Right lung (tissue), 5 donors: ENCODE data around the gene BCAS3. TPM values are rescaled to one million over a fixed set of nuclear protein-coding genes. Genes with fewer than 3 reads are reported as not detected.
"Not testable (repeated sequence)": the region's sequence is repeated elsewhere in the genome, so short reads cannot be mapped to it uniquely, and the experiment has no call there.

Source experiments
- DNase-seq, 2 donors: peaks; one replicate each; pipeline ENCODE4 v3.0.0-alpha.2; 2013
- polyA plus RNA-seq, 5 donors: library from polyadenylated mRNA; unstranded; fragments of 120-200 nt; gene quantifications; one replicate each; pipeline versions ENCODE4 v1.2.1 to v1.2.3, GENCODE V29; 2013; ENCODE audit warnings: inconsistent platforms in 1 of 5, low replicate concordance in 1 of 5; ENCODE audit not compliant: insufficient read length in 5 of 5, insufficient read depth in 1 of 5

BCAS3 gene
- polyA plus RNA-seq, 5 donors: 21.9 to 29.2 (median 27.8) TPM

DNA sequence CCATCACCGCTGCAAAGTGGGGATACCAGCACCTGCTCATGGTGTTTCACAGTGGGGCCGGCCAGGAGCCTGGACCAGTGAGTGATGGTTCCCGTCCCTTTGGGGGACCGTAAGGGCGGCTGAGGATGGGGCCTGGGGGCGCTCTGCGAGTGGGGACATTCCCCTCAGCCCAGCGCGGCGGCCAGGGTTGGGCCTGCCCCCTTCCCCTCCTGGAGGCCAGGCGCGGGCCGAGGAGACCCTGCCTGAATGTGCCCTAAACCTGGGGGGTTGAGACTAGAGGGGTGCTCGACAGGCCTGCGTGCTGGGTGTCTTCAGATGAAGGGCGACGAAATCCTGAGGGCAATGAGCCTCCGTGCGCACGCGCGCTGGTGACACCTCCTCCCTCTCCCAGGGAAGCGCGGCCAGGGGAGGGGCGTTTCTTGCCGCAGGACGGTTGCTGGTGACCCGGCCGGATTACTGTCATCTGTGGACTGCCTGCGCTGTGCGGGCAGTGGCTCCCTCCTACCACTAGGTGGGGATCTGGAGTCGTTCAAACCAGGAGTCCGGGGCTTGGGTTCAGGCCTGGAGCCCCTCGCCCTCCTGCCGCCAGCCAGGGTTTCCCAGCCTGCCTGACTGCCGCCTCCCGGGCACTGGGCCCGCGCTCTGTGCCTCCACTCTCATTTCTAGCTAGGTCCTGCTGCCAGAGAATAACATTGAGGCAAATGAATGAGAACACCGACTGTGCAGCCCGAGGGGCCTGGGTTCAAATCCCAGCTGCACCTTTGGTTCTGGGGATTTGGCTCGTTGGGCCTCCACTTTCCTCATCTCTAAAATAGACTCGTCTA is 739.1 kb downstream of the BCAS3 start:
- peak; percentile 91 to 92 for DNase-seq

- no peak for DNase-seq
These were observed 740.8 kb downstream of the BCAS3 start for GRCh38 chr17:61418449-61418848.

GRCh38 chr17:61419496-61420046 is 741.9 kb downstream of the BCAS3 start:
- no peak for DNase-seq

DNA sequence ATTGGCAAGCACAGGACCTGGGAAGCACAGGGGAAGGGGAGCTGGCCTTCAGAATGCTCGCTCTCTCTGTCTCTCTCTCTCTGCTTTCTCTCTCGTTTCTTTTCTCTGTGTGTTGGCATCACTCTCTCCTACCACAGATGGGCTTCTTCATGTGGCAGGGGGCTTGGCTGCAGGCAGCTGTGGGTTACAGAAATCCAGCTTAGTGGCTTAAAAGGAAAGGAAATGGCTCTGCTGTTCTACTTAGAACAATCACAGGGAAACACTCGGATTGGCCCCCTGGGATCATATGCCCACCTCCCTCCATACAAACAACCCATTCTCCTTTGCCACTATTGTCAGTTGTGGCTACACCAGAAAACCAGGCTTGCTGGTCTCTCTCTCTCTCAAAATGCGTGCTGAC is 742.4 kb downstream of the BCAS3 start:
- DNase-seq: peak; percentile 53 to 55

GRCh38 chr17:61420745-61421398 is 743.2 kb downstream of the BCAS3 start:
- no peak for DNase-seq

- DNase-seq: no peak
These were observed 743.8 kb downstream of the BCAS3 start for GRCh38 chr17:61421460-61421859.

GRCh38 chr17:61422116-61422799 is 744.6 kb downstream of the BCAS3 start:
- no peak for DNase-seq

GRCh38 chr17:61422869-61423268 is 745.2 kb downstream of the BCAS3 start:
- DNase-seq: no peak

- no peak for DNase-seq
These were observed 746.5 kb downstream of the BCAS3 start for GRCh38 chr17:61423967-61424649.

DNA sequence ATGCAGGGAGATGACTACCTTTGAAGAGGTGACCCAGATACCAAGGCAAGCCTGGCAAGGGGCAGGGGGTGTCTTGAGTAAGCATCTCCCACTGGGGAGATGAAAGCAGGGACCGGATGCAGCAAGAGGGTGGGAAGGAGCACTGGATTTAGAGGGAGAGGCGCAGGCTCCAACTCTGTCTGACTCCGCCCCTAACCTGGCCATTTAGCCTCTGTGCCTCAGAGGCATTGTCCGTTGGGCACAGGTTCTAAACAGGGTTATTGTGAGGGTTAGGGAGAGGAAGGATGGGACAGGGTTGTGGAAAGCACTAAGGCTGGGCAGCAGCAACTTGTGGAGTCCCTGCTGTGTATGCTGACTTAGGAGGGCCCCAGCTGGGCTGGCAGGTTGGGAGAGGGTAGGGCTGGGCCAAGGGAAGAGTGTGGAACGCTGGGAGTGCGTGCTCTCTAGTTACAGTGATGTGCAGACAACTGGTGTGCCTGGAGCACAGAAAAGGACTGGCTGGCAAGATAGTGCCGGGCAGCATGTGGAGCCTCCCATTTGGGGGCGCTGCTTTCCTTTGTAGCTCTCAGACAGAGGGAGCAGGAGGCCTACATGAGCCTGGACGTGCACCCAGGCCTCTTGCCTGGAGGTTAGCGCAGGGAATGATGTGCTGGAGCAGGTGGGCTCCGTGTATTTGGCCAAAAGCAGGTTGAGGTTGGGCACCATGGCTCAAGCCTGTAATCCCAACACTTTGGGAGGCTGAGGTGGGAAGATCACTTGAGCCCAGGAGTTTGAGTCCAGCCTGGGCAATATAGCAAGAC is 748.2 kb downstream of the BCAS3 start:
- DNase-seq: no peak

- no peak for DNase-seq
These were observed 749.0 kb downstream of the BCAS3 start for GRCh38 chr17:61426482-61427304.

- no peak for DNase-seq
These were observed 749.9 kb downstream of the BCAS3 start for GRCh38 chr17:61427567-61427966.

- no peak for DNase-seq
These were observed 751.6 kb downstream of the BCAS3 start for GRCh38 chr17:61429274-61429673.

DNA sequence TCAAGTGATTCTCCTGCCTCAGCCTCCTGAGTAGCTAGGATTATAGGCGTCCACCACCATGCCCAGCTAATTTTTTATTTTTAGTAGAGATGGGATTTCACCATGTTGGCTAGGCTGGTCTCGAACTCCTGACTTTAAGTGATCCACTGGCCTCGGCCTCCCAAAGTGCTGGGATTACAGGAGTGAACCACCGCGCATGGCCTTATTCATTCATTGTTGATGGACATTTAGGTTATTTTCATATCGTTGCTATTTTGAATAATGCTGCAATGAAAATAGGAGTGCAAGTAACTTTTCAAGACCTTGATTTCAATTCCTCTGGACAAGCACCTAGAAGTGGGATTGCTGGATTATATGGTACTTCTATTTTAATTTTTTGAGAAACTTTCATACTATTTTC is 752.2 kb downstream of the BCAS3 start:
- not testable (repeated sequence) for DNase-seq

GRCh38 chr17:61431594-61432311 is 754.1 kb downstream of the BCAS3 start:
- no peak for DNase-seq

DNA sequence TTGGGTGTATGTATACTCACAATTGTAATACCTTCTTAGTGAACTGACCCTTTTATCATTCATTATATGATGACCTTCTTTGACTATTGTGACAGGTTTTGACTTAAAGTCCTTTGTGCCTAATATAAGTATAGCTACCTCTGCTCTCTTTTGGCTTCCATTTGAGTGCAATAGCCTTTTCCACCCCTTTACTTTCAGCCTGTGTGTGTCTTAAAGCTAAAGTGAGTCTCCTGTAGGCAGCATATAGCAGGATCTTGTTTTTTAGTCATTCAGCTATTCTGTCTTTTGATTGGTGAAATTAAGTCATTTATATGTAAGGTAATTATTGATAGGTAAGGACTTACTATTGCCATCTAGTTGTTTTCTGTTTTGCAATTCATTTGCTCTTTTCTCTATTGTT is 758.6 kb downstream of the BCAS3 start:
- no peak for DNase-seq

- no peak for DNase-seq
These were observed 759.5 kb downstream of the BCAS3 start for GRCh38 chr17:61436995-61437704.

DNA sequence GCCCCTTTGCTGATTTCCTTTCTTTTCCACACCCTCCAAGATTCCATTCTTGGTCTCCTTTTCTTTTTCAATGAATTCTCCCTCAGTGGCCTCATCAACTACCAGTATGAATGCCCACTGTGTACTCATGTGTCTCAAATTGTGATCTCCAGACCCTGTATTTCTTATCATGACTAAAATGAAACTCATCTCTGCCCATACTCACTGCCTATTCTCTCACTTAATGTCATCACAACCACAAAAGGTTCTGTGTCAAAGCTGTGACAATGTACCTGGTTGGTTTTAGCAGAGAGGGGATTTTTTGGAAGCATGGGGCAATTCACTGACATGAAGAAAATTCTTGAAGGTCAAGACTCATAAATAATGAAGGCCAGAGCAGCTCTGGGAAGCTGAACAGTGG is 763.0 kb downstream of the BCAS3 start:
- no peak for DNase-seq

- DNase-seq: not testable (repeated sequence)
These were observed 763.9 kb downstream of the BCAS3 start for GRCh38 chr17:61441507-61441906.
